Adipocyte (in vitro differentiated cells): Measurements from ENCODE around the gene ASPDH.
"Not testable (repeated sequence)": the region's sequence is repeated elsewhere in the genome, so short reads cannot be mapped to it uniquely, and the experiment has no call there.

Experiments
- DNase-seq: peaks from one replicate; pipeline ENCODE4 v3.0.0-alpha.2; 2015; ENCODE audit warnings: low read depth
- H3K27me3 ChIP-seq: replicated peaks from 2 replicates; pipeline ENCODE4 v1.7.0; 2013; ENCODE audit warnings: mild to moderate bottlenecking, low read length, moderate library complexity; ENCODE audit not compliant: control insufficient read depth, insufficient read depth
- H3K36me3 ChIP-seq: 2 replicates; pipeline ENCODE4 v1.7.0; 2013; ENCODE audit warnings: low read length, mild to moderate bottlenecking, moderate library complexity; ENCODE audit not compliant: control insufficient read depth, insufficient read depth, severe bottlenecking
- H3K4me1 ChIP-seq: 2 replicates; pipeline ENCODE4 v1.7.0; 2013; ENCODE audit warnings: mild to moderate bottlenecking, low read length, moderate library complexity; ENCODE audit not compliant: control insufficient read depth, insufficient read depth
- H3K4me3 ChIP-seq: 2 replicates; pipeline ENCODE4 v1.7.0; 2013; ENCODE audit warnings: mild to moderate bottlenecking, low read length, moderate library complexity
- H3K9ac ChIP-seq: 2 replicates; pipeline ENCODE4 v1.7.0; 2013; ENCODE audit warnings: mild to moderate bottlenecking, low read length, moderate library complexity
- H3K9me3 ChIP-seq: 2 replicates; pipeline ENCODE4 v1.7.0; 2013; ENCODE audit warnings: mild to moderate bottlenecking, low read length, moderate library complexity; ENCODE audit not compliant: control insufficient read depth

ASPDH gene

DNA sequence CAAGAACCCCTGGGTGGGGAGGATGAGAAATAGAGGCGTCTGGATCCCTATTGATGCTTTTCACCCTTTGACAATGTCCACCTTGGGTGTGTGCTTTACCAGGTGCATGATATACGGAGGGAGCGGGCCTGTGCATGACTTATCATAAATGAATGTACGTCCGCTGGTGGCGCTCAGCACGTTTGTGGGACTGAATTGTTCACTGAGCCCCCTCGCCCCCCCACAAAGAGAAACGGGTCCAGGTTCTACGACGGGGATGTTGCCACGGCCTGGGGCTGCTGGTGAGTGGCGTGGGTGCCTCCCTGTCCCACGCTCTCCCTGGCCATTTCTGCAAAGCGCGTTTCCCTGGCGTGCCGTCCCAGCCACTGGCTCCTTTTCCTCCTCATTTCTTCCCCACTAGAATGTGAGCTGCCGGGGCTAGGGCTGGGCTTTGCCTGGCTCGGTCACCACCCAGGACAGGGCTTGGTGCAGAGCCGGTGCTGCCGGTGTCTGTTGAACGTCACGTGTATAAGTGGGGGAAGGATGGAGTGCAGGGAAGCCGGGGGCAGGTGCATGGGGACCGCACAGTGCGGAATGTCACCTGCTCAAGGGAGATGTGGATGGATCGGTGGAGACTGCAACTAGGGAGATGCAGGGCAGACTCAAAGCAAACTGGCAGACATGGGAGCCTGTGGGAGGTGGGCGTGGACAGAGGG lies 33.0 kb upstream of the ASPDH start:
- no peaks in the 10 kb centered on the region for H3K36me3 ChIP-seq
- no peak overlapping the region for H3K9ac ChIP-seq
- no peak overlapping the region for H3K4me3 ChIP-seq
- no peak for DNase-seq
- no peaks in the 10 kb centered on the region for H3K9me3 ChIP-seq
- peaks cover 14% of the 10 kb centered on the region for H3K27me3 ChIP-seq
- H3K4me1 ChIP-seq, result no peaks in the 10 kb centered on the region

DNA sequence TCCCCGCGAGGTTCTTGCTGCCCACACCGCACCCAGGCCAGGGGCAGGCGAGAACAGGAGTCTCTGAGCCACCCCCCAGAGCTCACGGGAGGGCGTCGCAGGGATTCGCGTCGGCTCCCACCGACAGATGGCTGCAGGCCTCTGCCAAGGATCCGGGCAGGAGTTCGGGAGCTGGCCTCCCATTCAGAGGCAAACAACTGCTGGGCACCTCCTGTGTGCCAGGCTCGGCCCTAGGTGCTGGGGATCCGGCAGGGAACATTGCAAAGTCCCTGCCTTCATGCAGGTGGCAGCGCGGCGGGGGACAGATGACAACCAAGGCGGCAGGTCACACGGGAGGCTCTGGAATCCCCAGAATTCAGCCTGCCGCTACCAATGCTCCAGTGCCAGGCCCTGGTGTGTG lies 29.2 kb upstream of the ASPDH start:
- Histone ChIP-seq H3K9me3 (no peaks in the 10 kb centered on the region), H3K36me3 (no peaks in the 10 kb centered on the region)
- DNase-seq, result no peak

DNA sequence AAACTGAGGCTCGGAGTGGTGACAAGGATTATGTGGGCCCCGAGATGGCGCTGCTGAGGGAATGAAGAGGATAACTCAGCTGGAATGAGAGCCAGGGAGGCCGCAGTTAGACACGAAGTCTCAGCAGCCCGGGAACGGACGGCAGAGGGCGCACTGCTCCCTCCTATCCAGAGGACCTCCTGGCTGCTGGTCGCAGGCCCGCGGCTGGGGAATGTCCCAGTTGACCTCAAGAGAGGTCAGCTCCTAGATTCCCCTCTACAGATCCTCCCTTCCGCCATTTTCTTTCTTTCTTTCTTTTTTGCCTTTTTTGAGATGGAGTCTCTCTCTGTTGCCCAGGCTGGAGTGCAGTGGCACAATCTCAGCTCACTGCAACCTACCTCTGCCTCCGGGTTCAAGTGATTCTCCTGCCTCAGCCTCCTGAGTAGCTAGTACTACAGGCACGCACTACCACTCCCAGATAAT lies 24.1 kb upstream of the ASPDH start:
- peak; percentile 91 for DNase-seq
- Histone ChIP-seq H3K9ac (no peak overlapping the region), H3K27me3 (peaks cover 3% of the 10 kb centered on the region), H3K9me3 (peaks cover 11% of the 10 kb centered on the region), H3K36me3 (no peaks in the 10 kb centered on the region), H3K4me3 (no peak overlapping the region), H3K4me1 (no peaks in the 10 kb centered on the region)

More for the DNA sequence above, 29.2 kb upstream of the ASPDH start:
- H3K9ac ChIP-seq, result no peak overlapping the region
- no peaks in the 10 kb centered on the region for H3K4me1 ChIP-seq
- peaks cover 11% of the 10 kb centered on the region for H3K27me3 ChIP-seq
- H3K4me3 ChIP-seq, result no peak overlapping the region

DNA sequence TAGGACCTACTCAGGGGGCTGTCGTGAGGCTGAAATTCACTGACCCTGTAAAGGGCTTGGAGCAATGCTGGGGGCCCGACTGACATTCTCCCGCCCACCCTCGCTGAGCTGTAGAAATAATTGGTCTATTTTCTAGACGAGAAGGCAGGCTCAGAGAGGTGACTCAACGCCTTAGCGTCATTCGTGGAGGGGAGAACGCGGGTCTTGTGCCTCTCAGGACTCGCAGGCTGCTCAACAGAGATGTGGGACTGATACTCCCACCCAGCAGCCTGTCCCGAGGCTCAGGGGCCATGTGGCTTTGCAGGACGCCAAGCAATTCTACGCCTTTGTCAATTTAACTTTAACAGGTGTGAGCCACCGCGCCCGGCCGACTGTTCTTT lies 23.6 kb upstream of the ASPDH start:
- Histone ChIP-seq H3K9ac (no peak overlapping the region), H3K4me3 (no peak overlapping the region), H3K4me1 (no peaks in the 10 kb centered on the region), H3K36me3 (no peaks in the 10 kb centered on the region), H3K9me3 (peaks cover 16% of the 10 kb centered on the region), H3K27me3 (peaks cover 3% of the 10 kb centered on the region)
- DNase-seq, result no peak

DNA sequence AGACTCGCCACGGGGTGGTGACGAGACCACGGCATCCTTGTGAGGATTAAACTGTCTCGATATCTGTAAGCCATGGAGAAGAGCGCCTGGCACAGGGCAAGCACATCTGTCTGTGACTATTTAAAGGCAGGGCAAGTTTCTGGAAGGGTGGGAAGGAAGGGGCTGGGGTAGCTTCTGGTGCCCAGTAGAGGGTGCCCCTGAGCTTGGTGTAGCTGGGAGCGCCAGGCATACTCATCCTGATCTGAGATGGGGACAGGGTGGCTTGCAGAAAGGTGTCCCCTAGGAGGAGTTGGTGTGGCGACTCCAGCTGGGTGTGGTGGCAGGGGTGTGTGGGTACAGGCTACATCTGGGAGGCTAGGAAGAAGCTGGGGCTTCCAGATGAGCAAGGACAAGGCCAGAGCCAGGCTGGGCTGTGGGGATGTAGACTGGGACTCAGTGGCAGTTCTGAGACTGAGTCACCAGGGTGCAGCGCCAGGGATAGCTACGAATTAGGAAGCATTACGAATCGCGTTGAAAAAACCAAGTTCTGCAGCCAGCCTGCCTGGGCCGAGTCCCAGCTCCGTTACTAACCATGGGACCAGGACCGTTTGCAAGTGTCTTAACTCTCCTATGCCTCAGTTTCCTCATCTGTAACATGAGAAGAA lies 23.1 kb upstream of the ASPDH start:
- no peak for DNase-seq

DNA sequence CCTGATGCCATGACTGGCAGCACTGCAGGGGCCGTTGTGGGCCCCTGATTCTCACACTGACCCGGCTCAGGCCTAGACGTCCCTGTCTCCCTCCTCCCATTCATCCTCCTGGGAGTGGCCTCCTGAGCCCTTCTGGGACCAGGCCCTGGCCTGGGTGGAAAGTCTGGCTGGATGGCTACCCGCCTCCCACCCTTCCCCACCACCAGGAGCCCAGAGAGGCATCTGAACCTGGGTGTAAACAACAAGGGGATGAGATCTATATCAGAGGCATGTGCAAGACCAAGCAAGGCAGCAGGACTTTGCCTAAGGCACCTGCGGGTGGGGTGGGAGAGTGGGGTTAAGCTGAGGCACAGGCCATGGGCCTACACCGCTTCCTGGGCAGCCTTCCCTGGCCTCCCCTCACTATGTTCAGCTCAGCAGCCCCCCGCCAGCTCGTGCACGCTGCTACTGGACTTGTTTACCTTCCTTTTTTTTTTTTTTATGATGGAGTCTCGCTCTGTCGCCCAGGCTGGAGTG lies 22.0 kb upstream of the ASPDH start:
- no peaks in the 10 kb centered on the region for H3K36me3 ChIP-seq
- no peaks in the 10 kb centered on the region for H3K4me1 ChIP-seq
- no peak overlapping the region for H3K4me3 ChIP-seq
- no peak overlapping the region for H3K9ac ChIP-seq
- H3K27me3 ChIP-seq, result no peaks in the 10 kb centered on the region
- DNase-seq, result no peak
- H3K9me3 ChIP-seq, result peaks cover 18% of the 10 kb centered on the region

More for the DNA sequence above, 23.1 kb upstream of the ASPDH start:
- peaks cover 18% of the 10 kb centered on the region for H3K9me3 ChIP-seq
- H3K36me3 ChIP-seq, result no peaks in the 10 kb centered on the region
- H3K4me1 ChIP-seq, result no peaks in the 10 kb centered on the region
- no peak overlapping the region for H3K9ac ChIP-seq
- no peak overlapping the region for H3K4me3 ChIP-seq
- no peaks in the 10 kb centered on the region for H3K27me3 ChIP-seq

DNA sequence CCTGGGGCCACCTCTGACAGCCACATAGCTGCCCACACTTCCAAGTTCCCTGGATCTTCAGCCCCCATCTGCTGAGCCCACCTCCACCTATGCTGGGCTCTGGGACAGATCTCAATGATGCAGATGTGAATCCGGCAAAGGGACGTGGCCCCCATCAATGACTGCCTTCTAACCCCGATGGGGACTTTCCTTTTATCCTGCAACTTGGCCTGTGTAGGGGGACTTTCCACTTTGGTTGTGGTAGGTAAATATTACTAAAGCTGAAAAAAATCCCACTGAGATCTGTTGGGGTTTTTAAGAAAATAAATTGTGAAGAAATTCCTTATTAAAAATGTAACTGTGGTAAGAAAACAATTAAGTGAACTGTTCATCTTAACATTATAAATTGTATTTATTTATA lies 20.8 kb upstream of the ASPDH start:
- H3K36me3 ChIP-seq, result no peaks in the 10 kb centered on the region
- no peak overlapping the region for H3K4me3 ChIP-seq
- H3K9ac ChIP-seq, result no peak overlapping the region
- no peaks in the 10 kb centered on the region for H3K27me3 ChIP-seq
- DNase-seq, result no peak
- H3K4me1 ChIP-seq, result no peaks in the 10 kb centered on the region
- H3K9me3 ChIP-seq, result peaks cover 18% of the 10 kb centered on the region

DNA sequence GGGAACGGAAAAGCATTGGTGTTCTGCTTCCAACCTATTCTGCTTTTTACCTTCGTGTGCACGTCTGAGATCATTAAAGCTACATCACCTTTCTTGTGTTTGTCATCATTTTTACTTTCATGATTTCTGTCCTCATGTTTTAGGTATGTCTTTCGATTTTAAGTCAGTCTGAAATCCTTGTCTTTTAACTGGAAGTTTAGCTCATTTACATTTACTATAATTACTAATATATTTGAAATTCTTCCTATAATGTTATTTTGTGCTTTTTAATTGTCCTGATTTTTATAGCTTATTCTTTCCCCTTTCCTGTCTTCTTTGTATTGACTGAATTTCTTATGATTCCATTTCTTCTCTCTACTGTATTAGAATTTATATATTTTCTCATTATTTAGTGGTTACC lies 19.2 kb upstream of the ASPDH start:
- Histone ChIP-seq H3K4me1 (no peaks in the 10 kb centered on the region), H3K9me3 (peaks cover 18% of the 10 kb centered on the region), H3K4me3 (no peak overlapping the region), H3K9ac (no peak overlapping the region), H3K27me3 (peaks cover 3% of the 10 kb centered on the region), H3K36me3 (no peaks in the 10 kb centered on the region)
- DNase-seq, result no peak

DNA sequence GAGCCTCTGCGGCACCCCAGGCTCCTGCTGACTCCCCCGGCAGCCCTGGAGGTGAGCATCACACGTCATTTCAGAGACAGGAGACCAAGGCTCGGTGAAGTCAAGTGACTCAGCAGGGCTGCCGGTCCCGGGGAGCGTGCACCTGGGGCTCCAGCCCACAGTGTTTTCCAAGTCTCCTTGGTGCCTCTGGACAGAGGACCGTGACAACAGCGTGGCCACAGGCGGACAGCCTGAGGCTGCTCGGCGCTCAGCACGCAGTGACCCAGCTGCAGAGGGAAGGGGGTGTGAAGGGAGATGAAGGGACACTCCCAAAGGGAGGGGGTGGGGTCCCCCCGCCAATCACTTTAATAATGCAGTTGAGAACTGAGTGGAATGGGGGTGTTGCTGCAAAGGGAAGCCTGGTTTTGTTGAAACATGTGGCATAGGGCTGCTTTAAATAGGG lies 17.5 kb upstream of the ASPDH start:
- no peak overlapping the region for H3K4me3 ChIP-seq
- no peak for DNase-seq
- H3K9ac ChIP-seq, result no peak overlapping the region
- H3K9me3 ChIP-seq, result peaks cover 18% of the 10 kb centered on the region
- no peaks in the 10 kb centered on the region for H3K4me1 ChIP-seq
- peaks cover 3% of the 10 kb centered on the region for H3K27me3 ChIP-seq
- H3K36me3 ChIP-seq, result no peaks in the 10 kb centered on the region

DNA sequence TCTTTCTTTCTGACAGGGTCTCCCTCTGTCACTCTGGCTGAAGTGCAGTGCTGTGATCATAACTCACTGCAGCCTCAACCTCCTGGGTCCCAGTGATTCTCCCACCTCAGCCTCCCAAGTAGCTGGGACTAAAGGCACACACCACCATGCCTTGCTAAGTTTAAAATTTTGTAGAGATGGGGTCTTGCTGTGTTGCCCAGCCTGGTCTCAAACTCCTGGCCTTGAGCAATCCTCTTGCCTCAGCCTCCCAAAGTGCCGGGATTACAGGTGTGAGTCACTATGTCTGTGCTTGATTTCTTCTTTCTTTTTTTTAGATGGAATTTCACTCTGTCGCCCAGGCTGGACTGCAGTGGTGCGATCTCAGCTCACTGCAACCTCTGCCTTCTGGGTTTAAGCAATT lies 14.3 kb upstream of the ASPDH start:
- not testable (repeated sequence) for H3K4me3 ChIP-seq, H3K9me3 ChIP-seq

DNA sequence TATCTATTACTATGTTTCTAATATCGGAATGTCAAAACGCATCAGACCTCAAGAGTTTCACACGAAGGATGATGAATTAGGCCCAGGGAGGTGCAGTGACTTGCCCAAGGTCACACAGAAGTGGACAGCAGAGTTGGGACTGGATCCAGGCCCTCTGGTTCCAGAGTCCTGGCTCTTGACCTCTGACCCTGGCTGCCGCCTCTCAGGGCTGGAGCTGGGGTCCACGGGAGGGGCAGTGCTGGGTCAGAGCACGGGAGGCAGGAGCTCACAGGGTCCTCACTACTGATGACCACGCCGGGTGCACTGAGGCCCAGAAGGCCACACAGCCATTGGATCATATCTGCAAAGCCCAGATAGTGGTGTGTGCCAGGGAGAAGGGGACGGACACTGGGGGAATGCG lies 9.2 kb upstream of the ASPDH start:
- no peak for DNase-seq
- no peaks in the 10 kb centered on the region for H3K36me3 ChIP-seq
- no peak overlapping the region for H3K4me3 ChIP-seq
- no peak overlapping the region for H3K9ac ChIP-seq
- no peaks in the 10 kb centered on the region for H3K9me3 ChIP-seq
- H3K4me1 ChIP-seq, result no peaks in the 10 kb centered on the region
- H3K27me3 ChIP-seq, result peaks cover 5% of the 10 kb centered on the region

More for the DNA sequence above, 14.3 kb upstream of the ASPDH start:
- DNase-seq, H3K9ac ChIP-seq, H3K4me1 ChIP-seq, H3K36me3 ChIP-seq, H3K27me3 ChIP-seq: not testable (repeated sequence)
